ENCODE results near the gene CWC27.

CWC27 gene

DNA sequence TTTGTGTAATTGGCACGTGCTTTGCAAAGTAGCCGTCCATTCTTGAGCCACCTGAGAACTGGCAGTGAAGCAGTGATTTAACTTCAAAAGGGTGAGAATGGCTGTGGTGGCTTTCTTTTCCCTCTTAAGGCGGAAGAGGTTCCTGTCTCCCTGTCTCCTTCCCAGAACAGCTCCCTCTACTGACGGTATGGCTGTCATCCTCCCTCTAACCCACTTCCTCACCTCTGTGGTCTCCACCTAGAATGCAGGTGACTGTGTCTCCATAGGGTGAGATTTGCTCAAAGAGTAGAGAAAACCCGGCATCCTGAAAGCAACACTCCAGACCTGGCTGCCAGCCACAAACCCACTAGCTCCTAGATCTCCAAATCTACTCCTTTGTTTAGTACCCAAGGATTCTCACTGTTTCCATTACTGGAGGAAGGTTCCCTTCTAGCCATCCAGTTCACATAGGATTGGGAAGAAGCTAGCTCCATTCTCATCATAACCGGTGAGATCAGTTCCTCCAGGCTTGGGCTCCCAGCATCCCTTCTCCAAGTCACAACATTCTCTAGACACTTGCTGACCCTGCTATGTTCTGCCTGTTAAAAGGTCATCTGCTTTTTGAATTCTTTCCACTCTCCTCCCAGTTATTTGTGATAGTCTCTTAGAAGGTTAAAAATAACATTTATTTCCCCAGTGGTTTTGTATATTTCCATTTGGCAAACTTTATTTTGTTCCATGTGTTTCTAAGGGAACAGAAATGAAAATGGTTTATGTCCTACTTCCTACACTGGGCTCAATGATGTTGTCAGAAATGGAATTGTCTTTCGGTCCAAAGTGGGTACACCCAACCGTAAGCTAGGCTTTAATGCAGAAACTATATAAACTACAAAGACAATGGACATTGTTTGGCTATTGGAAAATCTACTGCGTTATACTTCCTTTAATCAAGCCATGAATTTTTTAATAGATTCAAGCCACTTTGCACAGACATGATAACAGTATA, 269.4 kb downstream of the CWC27 start:
- no peak for DNase-seq

DNA sequence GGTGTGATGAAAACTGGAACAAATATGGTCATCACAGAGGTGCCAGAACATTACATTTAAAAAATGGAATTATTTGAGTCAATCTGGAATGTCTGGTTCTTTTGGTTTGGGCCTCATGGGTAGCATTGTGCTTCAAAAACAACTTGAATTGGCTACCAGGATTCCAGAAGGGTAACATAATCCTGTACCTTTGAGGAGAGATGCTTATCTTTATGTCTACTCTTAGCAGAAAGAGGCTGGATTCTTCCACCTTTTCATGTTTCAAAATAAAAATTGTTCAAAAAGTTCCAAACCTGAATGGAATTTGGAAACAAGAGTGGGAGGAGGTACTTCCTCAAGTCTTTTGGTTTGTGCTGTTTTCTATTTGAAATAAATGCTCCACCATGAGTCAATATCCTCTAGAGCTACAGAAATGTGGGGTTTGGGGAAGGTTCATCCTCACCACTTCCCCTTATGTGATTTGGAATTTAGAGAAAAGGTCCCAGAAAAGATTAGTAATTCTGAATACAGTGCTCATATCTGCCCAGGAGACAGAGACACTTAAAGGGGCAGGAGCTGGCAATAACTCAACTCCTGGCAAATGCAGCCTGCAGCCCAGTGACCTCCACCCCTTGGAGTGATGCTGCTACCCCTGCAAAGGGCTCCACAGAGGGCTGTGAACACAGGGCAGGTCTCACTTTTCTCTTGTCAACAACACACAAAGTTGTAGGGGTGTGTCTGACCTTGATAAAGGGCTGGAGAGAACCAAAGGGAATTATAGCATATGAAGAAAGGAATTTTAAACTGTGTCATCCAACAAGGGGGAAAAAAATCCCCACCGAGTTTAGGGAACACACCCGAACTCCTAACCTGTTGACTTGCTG, 272.8 kb downstream of the CWC27 start:
- peak; percentile 68 to 94 (median 81) for DNase-seq

DNA sequence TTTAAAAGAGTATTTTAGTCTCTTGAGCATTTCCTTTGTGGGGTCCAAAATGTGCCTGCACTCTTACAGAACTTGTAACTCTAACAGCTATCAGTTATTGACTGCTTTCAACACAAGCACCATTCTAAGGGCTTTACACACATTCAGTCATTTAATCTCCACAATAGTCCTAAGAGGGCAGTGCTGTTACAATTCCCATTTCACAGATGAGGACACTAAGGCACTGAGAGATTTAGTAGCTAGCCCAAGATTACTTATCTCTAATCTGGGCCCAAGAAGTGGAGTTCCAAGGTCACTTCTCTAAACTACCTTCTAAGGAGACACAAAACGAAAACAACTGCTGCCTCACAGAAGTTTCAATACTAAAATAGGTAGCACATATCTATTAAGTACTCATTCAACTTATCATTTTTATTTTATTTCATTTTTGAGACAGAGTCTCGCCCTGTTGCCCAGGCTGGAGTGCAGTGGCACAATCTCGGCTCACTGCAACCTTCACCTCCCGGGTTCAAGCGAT, 275.2 kb downstream of the CWC27 start:
- no peak for DNase-seq

DNA sequence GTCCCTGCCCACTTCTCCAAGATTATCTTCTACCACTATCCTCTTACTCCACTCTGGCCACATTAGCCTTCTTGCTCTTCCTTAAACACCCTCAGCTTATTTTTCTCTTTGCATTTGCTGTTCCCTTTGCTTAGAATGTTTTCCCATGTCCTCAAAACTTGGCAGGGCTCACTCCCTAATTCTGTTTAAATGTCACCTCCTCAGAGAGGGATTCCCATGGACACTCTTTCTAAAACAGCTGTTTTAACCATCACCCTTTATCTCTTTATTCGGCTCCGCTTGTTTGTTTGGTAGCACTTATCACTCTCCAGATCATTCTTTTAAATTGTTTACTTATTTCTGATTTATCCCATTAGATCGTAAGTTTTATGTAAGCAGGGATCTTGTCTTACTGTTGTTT, 278.5 kb downstream of the CWC27 start:
- no peak for DNase-seq

DNA sequence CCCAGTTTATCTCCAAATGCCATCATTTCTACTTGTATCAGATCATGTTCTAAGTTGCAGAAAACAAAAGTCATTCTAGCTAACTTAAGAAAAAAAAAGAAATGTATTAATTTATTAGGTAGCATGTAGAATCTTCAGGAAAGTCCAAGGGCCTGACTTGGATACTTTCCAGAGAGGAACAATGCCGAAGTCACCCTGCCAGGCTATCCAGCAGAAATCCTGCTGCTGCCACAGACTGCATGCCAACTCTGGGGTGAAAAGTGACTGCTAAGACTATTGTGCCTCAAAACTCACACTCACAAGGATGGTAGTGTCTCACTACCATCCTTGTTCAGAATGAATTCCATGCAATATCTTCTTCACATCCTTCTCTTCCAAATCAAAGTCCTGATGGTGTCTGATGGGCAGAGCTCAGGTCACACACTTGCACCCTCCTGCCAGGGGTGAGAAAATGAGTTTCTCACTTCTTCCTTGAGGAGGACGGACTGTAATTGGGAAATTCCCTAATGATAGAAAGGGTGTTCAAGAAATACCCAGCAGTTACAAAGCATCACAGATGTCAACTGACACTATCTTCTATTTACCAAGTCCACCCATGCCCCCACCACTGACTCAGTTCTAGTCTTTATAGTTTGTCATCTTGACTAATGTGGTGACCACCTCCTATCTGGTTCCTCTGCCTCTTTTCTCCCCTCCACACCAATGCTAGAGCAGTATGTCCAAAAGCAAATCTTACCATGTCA, 279.4 kb downstream of the CWC27 start:
- DNase-seq: no peak

DNA sequence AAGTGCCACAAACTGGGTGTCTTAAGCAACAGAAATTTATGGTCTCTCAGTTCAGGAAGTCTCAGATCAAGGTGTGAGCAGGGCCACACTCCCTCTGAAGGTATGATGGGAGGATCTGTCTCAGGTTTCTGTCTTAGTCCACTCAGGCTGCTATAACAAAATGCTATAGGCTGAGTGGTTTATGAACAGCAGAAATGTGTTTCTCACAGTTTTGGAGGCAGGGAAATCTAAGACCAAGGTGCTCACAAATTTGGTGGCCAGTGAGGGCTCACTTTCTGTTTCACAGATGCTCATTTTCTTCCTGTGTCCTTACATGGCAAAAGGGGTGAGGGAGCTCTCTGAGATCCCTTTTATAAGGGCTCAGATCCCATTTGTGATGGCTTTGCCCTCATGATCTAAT, 281.4 kb downstream of the CWC27 start:
- DNase-seq: no peak

DNA sequence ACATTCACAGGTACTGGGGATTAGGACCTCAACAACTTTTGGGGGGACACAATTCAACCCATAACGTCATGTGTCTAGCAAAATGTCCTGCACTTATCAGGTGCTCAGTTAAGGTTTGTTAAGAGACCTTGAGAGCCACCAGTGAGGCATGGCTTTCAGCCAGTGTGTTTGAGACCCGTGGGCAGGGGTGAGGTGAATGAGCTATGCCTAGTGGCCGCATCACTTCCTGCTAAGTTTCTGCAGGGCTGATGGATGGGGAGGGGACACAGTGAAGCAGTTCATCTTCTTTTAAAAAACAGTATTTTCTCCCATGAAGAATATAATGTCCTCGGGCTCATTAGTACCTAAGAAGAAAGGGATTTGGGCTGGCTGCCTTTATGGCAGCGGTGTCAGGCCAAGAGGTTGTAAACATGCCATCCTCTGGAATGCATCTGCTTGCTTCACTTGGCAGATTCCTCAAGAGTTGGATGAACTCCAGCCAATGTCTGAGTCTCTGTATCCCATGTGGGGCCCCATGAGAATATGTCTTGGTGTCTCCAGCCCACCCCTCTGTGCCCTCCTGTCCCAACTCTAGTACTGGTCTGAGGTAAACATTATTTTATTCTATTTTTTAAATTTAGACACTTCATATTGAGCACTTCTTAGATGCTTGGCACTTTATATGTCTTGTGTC, 282.2 kb downstream of the CWC27 start:
- no peak for DNase-seq

DNA sequence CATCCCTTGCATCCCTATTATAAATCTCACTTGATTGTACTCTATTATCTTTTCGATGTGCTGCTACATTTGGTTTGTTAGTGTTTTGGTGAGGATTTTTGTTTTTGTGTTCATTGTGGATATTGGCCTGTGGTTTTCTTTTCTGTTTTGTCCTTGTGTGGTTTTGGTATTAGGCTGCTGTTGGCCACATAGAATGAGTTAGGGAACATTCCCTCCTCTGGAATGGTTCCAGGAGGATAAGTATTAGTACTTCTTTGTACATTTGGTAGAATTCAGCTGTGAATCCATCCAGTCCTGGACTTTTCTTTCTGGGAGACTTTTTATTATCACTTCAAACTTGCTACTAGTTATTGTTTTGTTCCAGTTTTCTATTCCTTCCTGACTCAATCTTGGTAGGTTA, 287.2 kb downstream of the CWC27 start:
- no peak for DNase-seq

DNA sequence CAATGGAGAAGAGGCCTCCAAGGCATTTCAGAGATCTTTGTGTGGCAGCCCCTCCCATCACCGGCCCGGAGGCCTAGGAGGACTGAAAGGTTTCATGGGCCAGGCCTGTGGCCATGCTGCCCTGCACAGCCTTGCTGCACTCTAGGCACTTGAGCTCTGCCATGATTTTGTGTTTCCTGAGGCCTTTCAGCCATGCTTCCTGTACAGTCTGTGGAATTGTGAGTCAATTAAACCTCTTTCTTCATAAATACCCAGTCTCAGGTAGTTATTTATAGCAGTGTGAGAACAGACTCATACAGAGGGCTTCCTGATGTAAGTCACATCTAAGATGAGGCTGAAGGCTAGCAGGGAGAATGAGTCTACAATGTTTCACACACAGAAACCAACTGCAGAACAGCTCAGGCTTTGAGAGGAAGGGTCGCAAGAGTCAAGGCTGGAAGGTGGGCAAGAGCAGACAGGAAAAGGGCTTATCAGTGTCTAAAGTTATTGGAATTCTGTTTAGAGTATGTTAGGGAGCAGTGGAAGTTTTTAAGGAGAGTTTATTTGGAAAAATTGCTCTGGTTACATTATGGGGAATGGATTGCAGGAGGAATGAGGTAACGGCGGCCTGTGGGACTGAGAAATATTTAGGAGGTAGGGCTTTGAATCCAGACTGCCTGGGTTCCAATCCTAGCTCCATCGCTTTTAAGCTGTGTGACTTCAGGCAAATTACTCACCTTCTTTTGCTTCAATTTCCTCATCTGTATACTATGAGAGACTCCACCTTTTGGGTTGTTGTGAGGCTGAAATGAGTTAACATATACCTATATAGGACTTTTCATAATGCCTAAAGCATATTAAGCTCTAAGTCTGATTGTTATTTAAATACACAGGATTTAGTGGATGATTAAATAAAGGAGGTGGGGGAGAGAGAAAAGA, 291.2 kb downstream of the CWC27 start:
- DNase-seq: no peak

DNA sequence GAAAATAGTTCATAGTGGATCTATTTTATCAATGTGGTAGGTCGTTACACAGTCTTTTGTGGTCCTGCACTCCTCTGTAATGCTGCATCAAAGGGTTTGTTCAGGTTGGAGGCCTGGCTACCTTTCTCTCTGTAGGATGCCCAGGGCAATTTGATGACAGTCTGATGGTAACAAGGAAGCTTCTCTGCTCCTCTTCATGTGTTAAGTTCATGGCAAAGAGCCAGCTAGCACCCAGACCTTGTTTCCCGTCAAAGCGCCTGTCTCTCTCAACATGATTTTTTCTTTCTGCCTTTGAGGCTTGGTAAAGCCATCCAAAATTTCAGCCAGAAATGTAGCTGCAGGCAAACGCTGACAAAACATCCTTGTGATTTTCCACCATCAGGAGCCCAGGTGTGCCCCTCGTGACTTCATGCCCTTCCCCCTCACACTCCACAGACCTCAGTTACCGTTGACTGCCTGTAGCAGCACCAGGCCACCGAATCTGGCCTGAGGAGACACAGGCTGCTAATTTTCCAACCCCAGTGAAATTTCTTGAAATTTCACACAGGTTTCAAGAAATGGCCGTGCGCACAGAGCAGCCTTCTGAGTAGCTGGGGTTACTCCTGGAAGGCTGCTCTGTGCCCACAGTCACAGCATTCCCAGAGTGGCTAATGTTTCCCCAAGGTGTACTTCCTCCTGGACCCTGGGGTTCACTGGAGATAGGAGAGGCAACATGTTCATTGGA, 292.7 kb downstream of the CWC27 start:
- DNase-seq: no peak

DNA sequence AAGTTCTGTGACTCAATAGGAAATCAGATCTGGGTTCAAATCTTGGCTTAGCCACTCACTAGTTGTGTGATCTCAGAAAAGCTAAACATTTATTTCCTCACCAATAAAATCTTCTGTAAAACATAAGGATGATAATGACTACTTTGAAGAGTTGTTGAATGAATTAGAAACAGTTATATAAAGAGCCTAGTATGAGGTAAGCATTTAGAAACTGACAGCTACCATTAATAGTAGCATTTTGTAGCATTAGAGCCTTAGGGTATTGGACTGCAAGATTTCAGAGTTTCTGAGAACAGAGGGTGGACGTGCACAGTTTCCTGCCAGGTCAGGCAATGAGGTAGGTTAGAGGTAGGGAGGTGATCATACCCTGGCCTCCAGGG, 293.2 kb downstream of the CWC27 start:
- DNase-seq: no peak

GRCh38 chr5:65062469-65063083, 293.8 kb downstream of the CWC27 start:
- no peak for DNase-seq

- peak in 3 of 4 experiments; percentile 13 to 52 (median 26) for DNase-seq
These were observed 296.3 kb downstream of the CWC27 start for GRCh38 chr5:65065001-65065511.

DNA sequence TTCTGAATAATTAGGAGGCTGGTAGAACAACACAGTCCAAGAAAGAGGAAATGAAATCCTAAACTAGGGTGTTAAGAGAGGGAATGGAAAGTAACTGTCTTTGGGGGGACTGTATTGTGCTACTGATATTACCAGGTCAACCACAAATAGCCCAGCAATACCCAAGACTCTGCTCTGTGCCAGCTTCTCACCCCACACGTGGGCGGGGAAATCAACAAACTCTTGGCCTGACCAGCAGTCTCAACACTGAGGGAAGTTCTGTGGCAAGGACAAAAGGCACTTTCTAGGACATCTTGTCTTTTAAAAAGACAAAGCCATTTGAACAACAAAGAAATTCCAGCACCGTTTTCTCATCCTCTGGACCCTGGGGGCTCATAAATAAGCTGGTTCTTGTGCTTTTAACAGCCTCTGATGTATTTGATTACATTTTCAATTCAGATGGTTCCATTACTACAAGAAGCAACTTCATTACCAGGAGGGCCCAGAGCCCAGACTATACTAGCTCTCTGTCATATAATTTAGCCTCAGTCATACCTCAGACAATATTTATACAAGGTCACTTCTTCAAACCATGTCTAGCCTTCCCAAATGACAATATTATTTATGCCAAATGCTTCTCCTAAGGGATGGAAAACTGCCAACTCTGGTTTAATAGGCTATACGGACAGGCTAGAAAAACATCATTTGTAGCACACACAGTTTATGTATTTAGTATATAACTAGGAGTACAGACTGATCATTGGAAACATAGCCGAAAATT, 297.8 kb downstream of the CWC27 start:
- DNase-seq: peak; percentile 55 to 77 (median 74)

GRCh38 chr5:65067147-65067506, 298.4 kb downstream of the CWC27 start:
- no peak for DNase-seq

All from suppressor macrophage (primary cell).